IMR-90 (cell line): Measurements from ENCODE around the gene SFXN2. TPM values are rescaled to one million over a fixed set of nuclear protein-coding genes. Genes with fewer than 3 reads are reported as not detected.
A peak's percentile ranks its signal among the peaks of the same experiment; 100 is the strongest.

Source experiments
- ATAC-seq: fragments of 200-7000 bp; cut with Tn5 transposase; 2 replicates; pipeline ENCODE4 v1.9.1; 2020; ENCODE audit warnings: low read depth, mild to moderate bottlenecking, moderate library complexity
- BruUV-seq: library from RNA; stranded (reverse); fragments of 400-500 nt; replicated peaks from 2 replicates; lab custom pipeline; 2021; lab: Mats Ljungman, UMichigan
- CTCF ChIA-PET: fragments of 300-600 bp; formaldehyde crosslinking; extraction: SDS; loops from one replicate; lab custom pipeline; 2021; ENCODE audit warnings: antibody characterized with exemption; lab: Yijun Ruan, JAX
- POLR2A ChIA-PET: fragments of 300-600 bp; sonication (Branson Sonifier 250); formaldehyde crosslinking; loops from one replicate; lab custom pipeline; 2022; ENCODE audit warnings: antibody characterized with exemption; ENCODE audit not compliant: unreplicated experiment; lab: Charles Lee
- DNase-seq: peaks from one replicate; pipeline ENCODE4 v3.0.0; 2013
- H2AFZ ChIP-seq: replicated peaks from 2 replicates; pipeline ENCODE3; 2013; ENCODE audit warnings: low read length, mild to moderate bottlenecking; ENCODE audit not compliant: poor library complexity
- H2AK5ac ChIP-seq: 2 replicates; pipeline ENCODE4 v1.6.1; 2013; ENCODE audit warnings: low read depth, low read length, inconsistent platforms
- H2AK9ac ChIP-seq: replicated peaks from 2 replicates; pipeline ENCODE3; 2013; ENCODE audit warnings: mild to moderate bottlenecking, low read depth, low read length, moderate library complexity; ENCODE audit not compliant: poor library complexity
- H2BK120ac ChIP-seq: 2 replicates; pipeline ENCODE4 v1.6.1; 2013; ENCODE audit warnings: low read depth, low read length, inconsistent platforms
- H2BK15ac ChIP-seq: 3 replicates; pipeline ENCODE4 v1.6.1; 2013; ENCODE audit warnings: low read depth, low read length, inconsistent platforms
- H2BK20ac ChIP-seq: 2 replicates; pipeline ENCODE4 v1.6.1; 2013; ENCODE audit warnings: low read depth, mild to moderate bottlenecking, inconsistent platforms, low read length, moderate library complexity
- H2BK5ac ChIP-seq: 2 replicates; pipeline ENCODE4 v1.6.1; 2013; ENCODE audit warnings: mild to moderate bottlenecking, low read depth, low read length, inconsistent platforms; ENCODE audit not compliant: poor library complexity, severe bottlenecking
- H3K14ac ChIP-seq: replicated peaks from 2 replicates; pipeline ENCODE4 v1.6.1; 2013; ENCODE audit warnings: low read depth, low read length, inconsistent platforms
- H3K18ac ChIP-seq: 2 replicates; pipeline ENCODE4 v1.6.1; 2013; ENCODE audit warnings: low read depth, low read length, control low read depth
- H3K23ac ChIP-seq: 2 replicates; pipeline ENCODE4 v1.6.1; 2013; ENCODE audit warnings: low read depth, low read length, inconsistent platforms
- H3K27ac ChIP-seq: 2 replicates; pipeline ENCODE4 v1.5.1; 2013; ENCODE audit warnings: mild to moderate bottlenecking, control low read depth, low read length; ENCODE audit not compliant: insufficient read depth
- H3K27me3 ChIP-seq: 2 replicates; pipeline ENCODE4 v1.6.1; 2013; ENCODE audit warnings: low read length; ENCODE audit not compliant: control insufficient read depth, insufficient read depth
- H3K36me3 ChIP-seq: 2 replicates; pipeline ENCODE4 v1.6.1; 2013; ENCODE audit warnings: low read length, mixed read lengths; ENCODE audit not compliant: control insufficient read depth, insufficient read depth
- H3K4ac ChIP-seq: 2 replicates; pipeline ENCODE4 v1.6.1; 2013; ENCODE audit warnings: low read depth, low read length, inconsistent platforms
- H3K4me1 ChIP-seq: 2 replicates; pipeline ENCODE4 v1.6.1; 2013; ENCODE audit warnings: low read length, mixed read lengths; ENCODE audit not compliant: control insufficient read depth, insufficient read depth
- H3K4me2 ChIP-seq: 2 replicates; pipeline ENCODE4 v1.6.1; 2013; ENCODE audit warnings: low read depth, mild to moderate bottlenecking, control low read depth, low read length, moderate library complexity
- H3K4me3 ChIP-seq: 2 replicates; pipeline ENCODE4 v1.5.1; 2013; ENCODE audit warnings: low read depth, mild to moderate bottlenecking, control low read depth, low read length, moderate library complexity; ENCODE audit not compliant: insufficient read depth
- H3K56ac ChIP-seq: 2 replicates; pipeline ENCODE4 v1.6.1; 2013; ENCODE audit warnings: low read length, inconsistent platforms; ENCODE audit not compliant: insufficient read depth; ENCODE audit errors: extremely low read depth
- H3K79me1 ChIP-seq, 2 experiments: 2 replicates each; pipeline ENCODE4 v1.6.1; 2013; ENCODE audit warnings: low read length in 2 of 2, inconsistent platforms in 1 of 2, low read depth in 1 of 2
- H3K9ac ChIP-seq: 2 replicates; pipeline ENCODE4 v1.6.1; 2013; ENCODE audit warnings: low read depth, low read length, control low read depth
- H3K9me1 ChIP-seq: 2 replicates; pipeline ENCODE4 v1.6.1; 2013; ENCODE audit warnings: low read length, inconsistent platforms; ENCODE audit not compliant: insufficient read depth
- H3K9me3 ChIP-seq: 2 replicates; pipeline ENCODE4 v1.6.1; 2013; ENCODE audit warnings: low read length; ENCODE audit not compliant: control insufficient read depth, insufficient read depth
- H4K20me1 ChIP-seq: 2 replicates; pipeline ENCODE4 v1.6.1; 2013; ENCODE audit warnings: low read length, inconsistent platforms; ENCODE audit not compliant: insufficient read depth
- H4K5ac ChIP-seq: 2 replicates; pipeline ENCODE4 v1.6.1; 2013; ENCODE audit warnings: mild to moderate bottlenecking, low read depth, low read length, control low read depth
- H4K8ac ChIP-seq, 2 experiments: 2 replicates each; pipeline ENCODE4 v1.6.1; 2013; ENCODE audit warnings: low read depth in 2 of 2, low read length in 2 of 2, control low read depth in 1 of 2, inconsistent platforms in 1 of 2
- H4K91ac ChIP-seq: 2 replicates; pipeline ENCODE4 v1.6.1; 2013; ENCODE audit warnings: low read depth, low read length, inconsistent platforms; ENCODE audit not compliant: insufficient read depth
- CHD1 ChIP-seq: IDR thresholded peaks from 2 replicates; pipeline ENCODE4 v1.6.1; 2012; ENCODE audit warnings: low read depth, low read length, improper control_type of control experiment
- ELK1 ChIP-seq: fragments of 150-350 bp; IDR thresholded peaks from 2 replicates; pipeline ENCODE4 v1.6.1; 2016; ENCODE audit warnings: low read depth, mild to moderate bottlenecking, low read length, moderate library complexity, borderline replicate concordance
- FOS ChIP-seq: fragments of 150-350 bp; IDR thresholded peaks from 2 replicates; pipeline ENCODE4 v1.6.1; 2016; ENCODE audit warnings: low read depth, low read length
- MXI1 ChIP-seq: IDR thresholded peaks from 2 replicates; pipeline ENCODE4 v1.6.1; 2012; ENCODE audit warnings: low read depth, mild to moderate bottlenecking, low read length, moderate library complexity, borderline replicate concordance
- NFE2L2 ChIP-seq: fragments of 150-350 bp; IDR thresholded peaks from 2 replicates; pipeline ENCODE4 v1.6.1; 2016; ENCODE audit warnings: low read depth, mild to moderate bottlenecking, low read length
- POLR2A ChIP-seq: IDR thresholded peaks from 2 replicates; pipeline ENCODE4 v1.6.1; 2012; ENCODE audit warnings: mild to moderate bottlenecking, low read depth, low read length
- RFX5 ChIP-seq: IDR thresholded peaks from 2 replicates; pipeline ENCODE4 v1.8.0; 2012; ENCODE audit warnings: low read depth, mild to moderate bottlenecking, low read length, moderate library complexity
- SMC3 ChIP-seq: fragments of 150-350 bp; IDR thresholded peaks from 2 replicates; pipeline ENCODE4 v1.6.1; 2016; ENCODE audit warnings: low read depth, mild to moderate bottlenecking, antibody characterized with exemption, low read length, moderate library complexity
- WGBS, 2 experiments: methylation state at CpG; one replicate each; pipeline versions ENCODE4 v1.1.5 to v1.1.7; 2013; ENCODE audit warnings: missing lambda C conversion rate in 2 of 2; ENCODE audit not compliant: insufficient read length in 1 of 2; ENCODE audit errors: extremely low coverage in 2 of 2; 5-methylcytosine and 5-hydroxymethylcytosine counted together
- dilution Hi-C: fragments of 300-500 bp; cut with HindIII; formaldehyde crosslinking; loops from one replicate; pipeline ENCODE4 v1.14.3; 2018; ENCODE audit warnings: low sequenced_read_pairs; ENCODE audit not compliant: unreplicated experiment
- in situ Hi-C: fragments of 300-500 bp; cut with MboI; formaldehyde crosslinking; loops from 3 replicates; pipeline ENCODE4 v1.14.3; 2019; ENCODE audit warnings: low sequenced_read_pairs, inconsistent platforms, mixed read lengths
- intact Hi-C: fragments of 100-400 bp; cut with micrococcal nuclease; formaldehyde crosslinking; loops from 2 replicates; pipeline ENCODE4 v1.10.0; 2022
- polyA plus RNA-seq, 3 experiments: library from polyadenylated mRNA; depleted of rRNA; stranded (reverse); fragments of >200 nt; gene quantifications; 2 replicates each; pipeline ENCODE4 v1.2.3, GENCODE V29; 2012; ENCODE audit warnings: low replicate concordance in 1 of 3
- total RNA-seq: library from RNA; depleted of rRNA; stranded (reverse); fragments of >200 nt; gene quantifications from 2 replicates; pipeline ENCODE4 v1.2.3, GENCODE V29; 2012
- TF ChIP-seq, protein P1 (sequence below): conservative IDR thresholded peaks from 2 replicates; pipeline ENCODE4 v1.5.1; 2012; ENCODE audit warnings: mild to moderate bottlenecking, low read depth, low read length, improper control_type of control experiment
- TF ChIP-seq, protein P2 (sequence below): fragments of 150-350 bp; IDR thresholded peaks from 2 replicates; pipeline ENCODE4 v1.6.1; 2017; ENCODE audit warnings: mild to moderate bottlenecking, antibody characterized with exemption, low read length, low read depth

SFXN2 gene
- total and polyA plus RNA-seq, 2 of the 4 experiments (the other 2 are of a cell fraction): 6.9 to 11.7 TPM

GRCh38 chr10:102743078-102743587, 28.7 kb downstream of the SFXN2 start:
- Histone ChIP-seq H4K8ac (peak overlapping the region; percentile 99 to 100), H2BK20ac (peak overlapping the region; percentile 68; the same call in 1 of the 2 replicates), H3K27me3 (no peaks in the 10 kb centered on the region), H3K27ac (0 out of 2 replicates have a peak overlapping the region, but pooled peaks have one; percentile 24), H4K20me1 (peaks cover 11% of the 10 kb centered on the region; the same call in 1 of the 2 replicates), H3K9ac (no peak overlapping the region), H4K91ac (peak overlapping the region; percentile 87), H3K14ac (peak overlapping the region; percentile 79), H2AK9ac (peak overlapping the region; percentile 13), H2BK120ac (peak overlapping the region; percentile 79), H3K56ac (peak overlapping the region; percentile 17; the same call in 1 of the 2 replicates), H3K36me3 (no peaks in the 10 kb centered on the region), H3K18ac (peak overlapping the region; percentile 48; the same call in 1 of the 2 replicates), H3K23ac (no peak overlapping the region), H2AK5ac (peak overlapping the region; percentile 24; the same call in 1 of the 2 replicates), H2BK5ac (peak overlapping the region; percentile 69), H2BK15ac (peak overlapping the region; percentile 70), H3K4me2 (peak overlapping the region; percentile 6; the same call in 1 of the 2 replicates), H2AFZ (peak overlapping the region; percentile 81), H3K4me3 (no peak overlapping the region), H3K4me1 (no peaks in the 10 kb centered on the region), H4K5ac (peak overlapping the region; percentile 98), H3K9me1 (peaks cover 8% of the 10 kb centered on the region; the same call in 1 of the 2 replicates), H3K9me3 (no peaks in the 10 kb centered on the region), H3K79me1 (peaks cover 16 to 34% of the 10 kb centered on the region in 2 experiments), H3K4ac (peak overlapping the region; percentile 84; the same call in 1 of the 2 replicates)
- in situ Hi-C loops: no loop called here
- no peak; the same call in 1 of the 2 replicates for ATAC-seq
- POLR2A ChIA-PET: interaction anchor here (0.7 kb wide), 1 partner anchor 848 kb away, joined by 7 read pairs; no protein-coding TSS in a partner anchor
- DNase-seq: no peak
- 100% methylated on average over 1 to 2 of the region's 7 CpGs for WGBS, 2 experiments
- TF ChIP-seq SMC3 (no peak), RFX5 (no peak), POLR2A (no peak), FOS (no peak), ELK1 (no peak), MXI1 (no peak), NFE2L2 (no peak), CHD1 (no peak)
- TF ChIP-seq, protein P1, sequence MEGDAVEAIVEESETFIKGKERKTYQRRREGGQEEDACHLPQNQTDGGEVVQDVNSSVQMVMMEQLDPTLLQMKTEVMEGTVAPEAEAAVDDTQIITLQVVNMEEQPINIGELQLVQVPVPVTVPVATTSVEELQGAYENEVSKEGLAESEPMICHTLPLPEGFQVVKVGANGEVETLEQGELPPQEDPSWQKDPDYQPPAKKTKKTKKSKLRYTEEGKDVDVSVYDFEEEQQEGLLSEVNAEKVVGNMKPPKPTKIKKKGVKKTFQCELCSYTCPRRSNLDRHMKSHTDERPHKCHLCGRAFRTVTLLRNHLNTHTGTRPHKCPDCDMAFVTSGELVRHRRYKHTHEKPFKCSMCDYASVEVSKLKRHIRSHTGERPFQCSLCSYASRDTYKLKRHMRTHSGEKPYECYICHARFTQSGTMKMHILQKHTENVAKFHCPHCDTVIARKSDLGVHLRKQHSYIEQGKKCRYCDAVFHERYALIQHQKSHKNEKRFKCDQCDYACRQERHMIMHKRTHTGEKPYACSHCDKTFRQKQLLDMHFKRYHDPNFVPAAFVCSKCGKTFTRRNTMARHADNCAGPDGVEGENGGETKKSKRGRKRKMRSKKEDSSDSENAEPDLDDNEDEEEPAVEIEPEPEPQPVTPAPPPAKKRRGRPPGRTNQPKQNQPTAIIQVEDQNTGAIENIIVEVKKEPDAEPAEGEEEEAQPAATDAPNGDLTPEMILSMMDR: no peak
- TF ChIP-seq, protein P2, sequence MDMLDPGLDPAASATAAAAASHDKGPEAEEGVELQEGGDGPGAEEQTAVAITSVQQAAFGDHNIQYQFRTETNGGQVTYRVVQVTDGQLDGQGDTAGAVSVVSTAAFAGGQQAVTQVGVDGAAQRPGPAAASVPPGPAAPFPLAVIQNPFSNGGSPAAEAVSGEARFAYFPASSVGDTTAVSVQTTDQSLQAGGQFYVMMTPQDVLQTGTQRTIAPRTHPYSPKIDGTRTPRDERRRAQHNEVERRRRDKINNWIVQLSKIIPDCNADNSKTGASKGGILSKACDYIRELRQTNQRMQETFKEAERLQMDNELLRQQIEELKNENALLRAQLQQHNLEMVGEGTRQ: no peak
- CTCF ChIA-PET: interaction anchor here (2.1 kb wide), 1 partner anchor 10 kb away, joined by 10 read pairs; no protein-coding TSS in a partner anchor
- intact Hi-C loops: loop anchor here (1.0 to 5.0 kb wide), 2 partner anchors 9 to 39 kb away; no protein-coding TSS in a partner anchor
- BruUV-seq: no TSS peak
- dilution Hi-C loops: no loop called here
